PC-3 (cell line): ENCODE results near the gene DNAH14. TPM values are rescaled to one million over a fixed set of nuclear protein-coding genes. Genes with fewer than 3 reads are reported as not detected.
A peak's percentile ranks its signal among the peaks of the same experiment; 100 is the strongest.

Experiments used
- ATAC-seq: fragments of 200-7000 bp; cut with Tn5 transposase; 2 replicates; pipeline ENCODE4 v1.9.1; 2020; ENCODE audit warnings: mild to moderate bottlenecking, moderate library complexity
- BruUV-seq: library from RNA; stranded (reverse); fragments of 400-500 nt; replicated peaks from 2 replicates; lab custom pipeline; 2021; lab: Mats Ljungman, UMichigan
- CTCF ChIA-PET: fragments of 300-600 bp; sonication (Branson Sonifier 250); formaldehyde crosslinking; loops from one replicate; lab custom pipeline; 2022; ENCODE audit warnings: antibody characterized with exemption; lab: Charles Lee
- POLR2A ChIA-PET: fragments of 300-600 bp; sonication (Branson Sonifier 250); formaldehyde crosslinking; loops from one replicate; lab custom pipeline; 2022; ENCODE audit warnings: antibody characterized with exemption; ENCODE audit not compliant: unreplicated experiment; lab: Charles Lee
- DNase-seq: peaks from one replicate; pipeline ENCODE4 v3.0.0-alpha.2; 2015
- H2AFZ ChIP-seq: fragments of 300-600 bp; sonication (generic); 2 replicates; pipeline ENCODE4 v1.6.0; 2016; ENCODE audit warnings: antibody characterized with exemption, low read length
- H3F3A ChIP-seq: fragments of 300-600 bp; sonication (generic); one replicate; pipeline ENCODE4 v1.6.0; 2017; ENCODE audit warnings: antibody characterized with exemption, low read length, control low read depth, mild to moderate bottlenecking; ENCODE audit not compliant: unreplicated experiment
- H3K27ac ChIP-seq: fragments of 300-600 bp; sonication (generic); 2 replicates; pipeline ENCODE4 v1.5.1; 2016; ENCODE audit warnings: mild to moderate bottlenecking, low read length
- H3K27me3 ChIP-seq: fragments of 300-600 bp; sonication (generic); 2 replicates; pipeline ENCODE4 v1.6.1; 2016; ENCODE audit warnings: low read length, mixed read lengths
- H3K36me3 ChIP-seq: fragments of 300-600 bp; sonication (generic); 2 replicates; pipeline ENCODE4 v1.6.1; 2016; ENCODE audit warnings: low read depth, mixed run types, low read length, mixed read lengths
- H3K4me1 ChIP-seq: fragments of 300-600 bp; sonication (generic); 2 replicates; pipeline ENCODE4 v1.5.1; 2016; ENCODE audit warnings: low read length; ENCODE audit not compliant: insufficient read depth
- H3K4me2 ChIP-seq: fragments of 300-600 bp; sonication (generic); 2 replicates; pipeline ENCODE4 v1.6.0; 2016; ENCODE audit warnings: low read length
- H3K4me3 ChIP-seq: fragments of 300-600 bp; sonication (generic); 2 replicates; pipeline ENCODE4 v1.5.1; 2016; ENCODE audit warnings: mild to moderate bottlenecking, low read length, mixed read lengths
- H3K79me2 ChIP-seq: fragments of 300-600 bp; sonication (generic); 2 replicates; pipeline ENCODE4 v1.6.1; 2017; ENCODE audit warnings: low read length, mixed read lengths
- H3K9ac ChIP-seq: fragments of 300-600 bp; sonication (generic); 2 replicates; pipeline ENCODE4 v1.6.0; 2016; ENCODE audit warnings: mild to moderate bottlenecking, low read length
- H3K9me2 ChIP-seq: fragments of 300-600 bp; sonication (generic); replicated peaks from 2 replicates; pipeline ENCODE4 v1.6.1; 2016; ENCODE audit warnings: mixed run types, low read length, mixed read lengths
- H3K9me3 ChIP-seq: fragments of 300-600 bp; sonication (generic); 2 replicates; pipeline ENCODE4 v1.6.1; 2016; ENCODE audit warnings: low read length, mixed read lengths
- H4K20me1 ChIP-seq: fragments of 300-600 bp; sonication (generic); 2 replicates; pipeline ENCODE4 v1.6.1; 2016; ENCODE audit warnings: low read length, mixed read lengths
- CTCF ChIP-seq: fragments of 300-600 bp; sonication (generic); conservative IDR thresholded peaks from 2 replicates; pipeline ENCODE4 v1.5.1; 2017; ENCODE audit warnings: antibody characterized with exemption, low read depth, mild to moderate bottlenecking, low read length
- EZH2 ChIP-seq: fragments of 300-600 bp; sonication (generic); IDR thresholded peaks from one replicate; pipeline ENCODE4 v1.6.1; 2017; ENCODE audit warnings: antibody characterized with exemption, mild to moderate bottlenecking, low read length; ENCODE audit not compliant: unreplicated experiment
- EZH2phosphoT487 ChIP-seq: fragments of 300-600 bp; sonication (generic); IDR thresholded peaks from 2 replicates; pipeline ENCODE4 v1.6.1; 2018; ENCODE audit warnings: mild to moderate bottlenecking, antibody characterized with exemption, low read length, borderline replicate concordance
- intact Hi-C: fragments of 100-400 bp; cut with micrococcal nuclease; formaldehyde crosslinking; loops from 2 replicates; pipeline ENCODE4 v1.9.0; 2023
- total RNA-seq: library from RNA; depleted of rRNA; stranded (reverse); fragments of >200 nt; gene quantifications from 2 replicates; pipeline ENCODE4 v1.2.3, GENCODE V29; 2014

DNAH14 gene
- total RNA-seq, 1 experiment from 2014 or later: 42.8 TPM

DNA sequence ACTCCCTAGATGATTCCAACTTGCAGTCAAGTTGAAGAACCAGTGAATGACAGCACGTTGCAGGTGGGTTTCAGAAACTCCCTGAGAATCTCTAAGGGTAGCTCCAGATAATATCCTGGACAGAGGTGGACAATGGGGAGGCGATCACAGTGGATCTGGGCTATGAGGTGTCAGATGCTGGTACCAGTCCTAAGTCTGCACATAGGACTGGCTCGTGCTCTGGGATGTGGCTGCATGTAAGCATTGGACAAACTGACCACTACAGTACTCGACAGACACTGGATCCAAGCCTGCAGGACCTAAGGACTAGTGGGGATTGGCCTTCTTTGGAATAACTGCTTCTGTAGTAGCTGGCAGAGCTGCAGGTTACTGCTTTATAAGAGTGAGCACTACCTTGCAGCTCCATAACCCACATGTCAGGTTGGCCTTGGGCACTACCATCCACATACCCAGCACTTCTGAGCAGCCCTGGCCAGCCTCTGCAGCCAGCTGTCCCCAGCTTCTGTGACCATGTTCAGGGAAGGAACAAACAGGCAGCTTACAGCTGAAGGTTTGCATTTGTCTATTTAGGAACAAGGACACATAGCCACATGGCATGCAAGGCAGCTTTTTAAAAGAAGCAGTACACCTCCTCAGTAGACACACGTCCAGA, 33.2 kb upstream of the DNAH14 start:
- Histone ChIP-seq H3K27ac (no peak overlapping the region), H3K9me2 (no peaks in the 10 kb centered on the region), H3K4me2 (no peak overlapping the region), H4K20me1 (no peaks in the 10 kb centered on the region), H2AFZ (no peak overlapping the region), H3K4me1 (no peaks in the 10 kb centered on the region), H3K9ac (no peak overlapping the region), H3K27me3 (peaks cover 22% of the 10 kb centered on the region), H3K36me3 (no peaks in the 10 kb centered on the region), H3K9me3 (no peaks in the 10 kb centered on the region), H3K4me3 (no peak overlapping the region), H3K79me2 (no peaks in the 10 kb centered on the region), H3F3A (no peaks in the 10 kb centered on the region)
- DNase-seq (no peak), ATAC-seq (no peak)
- no TSS peak for BruUV-seq
- ChIA-PET CTCF (no interaction called here), POLR2A (no interaction called here)
- intact Hi-C loops: no loop called here
- TF ChIP-seq EZH2phosphoT487 (no peak), EZH2 (no peak), CTCF (no peak)

- no peaks in the 10 kb centered on the region for H3K36me3 ChIP-seq
- DNase-seq: peak; percentile 7
- no peaks in the 10 kb centered on the region for H3K9me3 ChIP-seq
- POLR2A ChIA-PET: no interaction called here
- H4K20me1 ChIP-seq: no peaks in the 10 kb centered on the region
- no peak for TF ChIP-seq EZH2
- TF ChIP-seq EZH2phosphoT487: no peak
- TF ChIP-seq CTCF: no peak
- H3K27me3 ChIP-seq: peaks cover 29% of the 10 kb centered on the region
- CTCF ChIA-PET: no interaction called here
- H3F3A ChIP-seq: no peaks in the 10 kb centered on the region
- H3K4me3 ChIP-seq: no peak overlapping the region
- intact Hi-C loops: no loop called here
- H3K79me2 ChIP-seq: no peaks in the 10 kb centered on the region
- no peak overlapping the region for H3K4me2 ChIP-seq
- no TSS peak for BruUV-seq
- H3K4me1 ChIP-seq: no peaks in the 10 kb centered on the region
- H2AFZ ChIP-seq: no peak overlapping the region
- H3K9me2 ChIP-seq: no peaks in the 10 kb centered on the region
- no peak overlapping the region for H3K9ac ChIP-seq
- no peak for ATAC-seq
- no peak overlapping the region for H3K27ac ChIP-seq
These were observed 31.7 kb upstream of the DNAH14 start for GRCh38 chr1:224897529-224898327.

DNA sequence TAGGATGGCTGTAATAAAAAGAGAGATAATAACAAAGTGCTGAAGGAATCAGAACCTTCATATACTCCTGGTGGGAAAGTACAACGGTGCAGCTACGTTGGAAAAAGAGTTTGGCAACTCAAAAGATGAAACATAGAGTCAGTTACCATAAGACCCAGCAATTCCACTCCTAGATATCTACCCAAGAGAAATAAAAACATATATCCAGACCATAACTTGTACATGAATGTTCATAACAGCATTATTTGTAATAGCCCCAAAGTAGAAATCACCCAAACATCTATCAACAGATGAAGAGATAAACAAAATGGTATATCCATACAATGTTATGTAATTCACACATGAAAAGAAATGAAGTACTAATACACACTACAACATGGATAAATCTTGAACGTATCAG, 30.5 kb upstream of the DNAH14 start:
- H3K79me2 ChIP-seq: no peaks in the 10 kb centered on the region
- DNase-seq: no peak
- no peak overlapping the region for H3K4me3 ChIP-seq
- H3K4me1 ChIP-seq: no peaks in the 10 kb centered on the region
- H4K20me1 ChIP-seq: no peaks in the 10 kb centered on the region
- ChIA-PET CTCF (no interaction called here), POLR2A (no interaction called here)
- H3K9ac ChIP-seq: no peak overlapping the region
- peaks cover 31% of the 10 kb centered on the region for H3K27me3 ChIP-seq
- H3K9me2 ChIP-seq: no peaks in the 10 kb centered on the region
- H3K4me2 ChIP-seq: no peak overlapping the region
- H3K27ac ChIP-seq: no peak overlapping the region
- no peak overlapping the region for H2AFZ ChIP-seq
- H3K9me3 ChIP-seq: no peaks in the 10 kb centered on the region
- intact Hi-C loops: no loop called here
- no peaks in the 10 kb centered on the region for H3K36me3 ChIP-seq
- BruUV-seq: no TSS peak
- TF ChIP-seq EZH2 (no peak), CTCF (no peak), EZH2phosphoT487 (no peak)
- ATAC-seq: no peak
- no peaks in the 10 kb centered on the region for H3F3A ChIP-seq
